ENCODE data around the gene CTIF.

CTIF gene

GRCh38 chr18:48566589-48566988 lies 27.8 kb downstream of the CTIF start:
- Histone ChIP-seq H3K4me1 (ENCODE audit: control insufficient read depth, insufficient read depth, low read length) (peaks cover 14% of the 10 kb centered on the region; the same call in 1 of the 2 replicates), H3K36me3 (ENCODE audit: control insufficient read depth, insufficient read depth, low read length) (no peaks in the 10 kb centered on the region), H3K27me3 (ENCODE audit: control insufficient read depth, insufficient read depth, low read length) (no peaks in the 10 kb centered on the region), H3K27ac (ENCODE audit: low read depth, low read length) (no peak overlapping the region), H3K4me3 (ENCODE audit: low read depth, low read length) (no peak overlapping the region), H3K9ac (ENCODE audit: low read depth, low read length) (no peak overlapping the region), H3K9me3 (ENCODE audit: control insufficient read depth, insufficient read depth, low read length) (no peaks in the 10 kb centered on the region)

- Histone ChIP-seq H3K27ac (ENCODE audit: low read depth, low read length) (no peak overlapping the region), H3K27me3 (ENCODE audit: control insufficient read depth, insufficient read depth, low read length) (no peaks in the 10 kb centered on the region), H3K4me3 (ENCODE audit: low read depth, low read length) (no peak overlapping the region), H3K9me3 (ENCODE audit: control insufficient read depth, insufficient read depth, low read length) (no peaks in the 10 kb centered on the region), H3K4me1 (ENCODE audit: control insufficient read depth, insufficient read depth, low read length) (peaks cover 11% of the 10 kb centered on the region; the same call in 1 of the 2 replicates), H3K36me3 (ENCODE audit: control insufficient read depth, insufficient read depth, low read length) (no peaks in the 10 kb centered on the region), H3K9ac (ENCODE audit: low read depth, low read length) (no peak overlapping the region)
These were observed 28.6 kb downstream of the CTIF start for GRCh38 chr18:48567388-48567787.

GRCh38 chr18:48569139-48569914 lies 30.5 kb downstream of the CTIF start:
- Histone ChIP-seq H3K27ac (ENCODE audit: low read depth, low read length) (no peak overlapping the region), H3K9me3 (ENCODE audit: control insufficient read depth, insufficient read depth, low read length) (no peaks in the 10 kb centered on the region), H3K27me3 (ENCODE audit: control insufficient read depth, insufficient read depth, low read length) (no peaks in the 10 kb centered on the region), H3K4me3 (ENCODE audit: low read depth, low read length) (no peak overlapping the region), H3K36me3 (ENCODE audit: control insufficient read depth, insufficient read depth, low read length) (no peaks in the 10 kb centered on the region), H3K4me1 (ENCODE audit: control insufficient read depth, insufficient read depth, low read length) (peaks cover 6% of the 10 kb centered on the region; the same call in 1 of the 2 replicates), H3K9ac (ENCODE audit: low read depth, low read length) (no peak overlapping the region)

GRCh38 chr18:48569915-48570264 lies 31.1 kb downstream of the CTIF start:
- Histone ChIP-seq H3K36me3 (ENCODE audit: control insufficient read depth, insufficient read depth, low read length) (no peaks in the 10 kb centered on the region), H3K9ac (ENCODE audit: low read depth, low read length) (no peak overlapping the region), H3K27me3 (ENCODE audit: control insufficient read depth, insufficient read depth, low read length) (no peaks in the 10 kb centered on the region), H3K4me1 (ENCODE audit: control insufficient read depth, insufficient read depth, low read length) (peaks cover 6% of the 10 kb centered on the region; the same call in 1 of the 2 replicates), H3K4me3 (ENCODE audit: low read depth, low read length) (no peak overlapping the region), H3K27ac (ENCODE audit: low read depth, low read length) (no peak overlapping the region), H3K9me3 (ENCODE audit: control insufficient read depth, insufficient read depth, low read length) (no peaks in the 10 kb centered on the region)

GRCh38 chr18:48570313-48570712 lies 31.5 kb downstream of the CTIF start:
- Histone ChIP-seq H3K27me3 (ENCODE audit: control insufficient read depth, insufficient read depth, low read length) (no peaks in the 10 kb centered on the region), H3K9me3 (ENCODE audit: control insufficient read depth, insufficient read depth, low read length) (no peaks in the 10 kb centered on the region), H3K4me1 (ENCODE audit: control insufficient read depth, insufficient read depth, low read length) (peaks cover 6% of the 10 kb centered on the region; the same call in 1 of the 2 replicates), H3K36me3 (ENCODE audit: control insufficient read depth, insufficient read depth, low read length) (no peaks in the 10 kb centered on the region), H3K27ac (ENCODE audit: low read depth, low read length) (no peak overlapping the region), H3K4me3 (ENCODE audit: low read depth, low read length) (no peak overlapping the region), H3K9ac (ENCODE audit: low read depth, low read length) (no peak overlapping the region)

- Histone ChIP-seq H3K27ac (ENCODE audit: low read depth, low read length) (no peak overlapping the region), H3K9me3 (ENCODE audit: control insufficient read depth, insufficient read depth, low read length) (no peaks in the 10 kb centered on the region), H3K4me1 (ENCODE audit: control insufficient read depth, insufficient read depth, low read length) (peaks cover 11% of the 10 kb centered on the region; the same call in 1 of the 2 replicates), H3K36me3 (ENCODE audit: control insufficient read depth, insufficient read depth, low read length) (no peaks in the 10 kb centered on the region), H3K27me3 (ENCODE audit: control insufficient read depth, insufficient read depth, low read length) (no peaks in the 10 kb centered on the region), H3K9ac (ENCODE audit: low read depth, low read length) (no peak overlapping the region), H3K4me3 (ENCODE audit: low read depth, low read length) (no peak overlapping the region)
These were observed 33.0 kb downstream of the CTIF start for GRCh38 chr18:48571639-48572384.

GRCh38 chr18:48572402-48573126 lies 33.7 kb downstream of the CTIF start:
- no peak overlapping the region for H3K4me3 ChIP-seq (ENCODE audit: low read depth, low read length)
- H3K9me3 ChIP-seq (ENCODE audit: control insufficient read depth, insufficient read depth, low read length) = no peaks in the 10 kb centered on the region
- H3K27ac ChIP-seq (ENCODE audit: low read depth, low read length) = no peak overlapping the region
- H3K36me3 ChIP-seq (ENCODE audit: control insufficient read depth, insufficient read depth, low read length) = no peaks in the 10 kb centered on the region
- H3K27me3 ChIP-seq (ENCODE audit: control insufficient read depth, insufficient read depth, low read length) = no peaks in the 10 kb centered on the region
- no peak overlapping the region for H3K9ac ChIP-seq (ENCODE audit: low read depth, low read length)
- H3K4me1 ChIP-seq (ENCODE audit: control insufficient read depth, insufficient read depth, low read length) = peaks cover 11% of the 10 kb centered on the region; the same call in 1 of the 2 replicates

GRCh38 chr18:48573632-48574283 lies 34.9 kb downstream of the CTIF start:
- Histone ChIP-seq H3K9ac (ENCODE audit: low read depth, low read length) (no peak overlapping the region), H3K4me3 (ENCODE audit: low read depth, low read length) (no peak overlapping the region), H3K27me3 (ENCODE audit: control insufficient read depth, insufficient read depth, low read length) (no peaks in the 10 kb centered on the region), H3K4me1 (ENCODE audit: control insufficient read depth, insufficient read depth, low read length) (peaks cover 11% of the 10 kb centered on the region; the same call in 1 of the 2 replicates), H3K36me3 (ENCODE audit: control insufficient read depth, insufficient read depth, low read length) (no peaks in the 10 kb centered on the region), H3K27ac (ENCODE audit: low read depth, low read length) (no peak overlapping the region), H3K9me3 (ENCODE audit: control insufficient read depth, insufficient read depth, low read length) (no peaks in the 10 kb centered on the region)

- H3K9ac ChIP-seq (ENCODE audit: low read depth, low read length) = no peak overlapping the region
- H3K9me3 ChIP-seq (ENCODE audit: control insufficient read depth, insufficient read depth, low read length) = no peaks in the 10 kb centered on the region
- no peak overlapping the region for H3K4me3 ChIP-seq (ENCODE audit: low read depth, low read length)
- no peaks in the 10 kb centered on the region for H3K36me3 ChIP-seq (ENCODE audit: control insufficient read depth, insufficient read depth, low read length)
- H3K27ac ChIP-seq (ENCODE audit: low read depth, low read length) = no peak overlapping the region
- peaks cover 11% of the 10 kb centered on the region; the same call in 1 of the 2 replicates for H3K4me1 ChIP-seq (ENCODE audit: control insufficient read depth, insufficient read depth, low read length)
- H3K27me3 ChIP-seq (ENCODE audit: control insufficient read depth, insufficient read depth, low read length) = no peaks in the 10 kb centered on the region
These were observed 36.0 kb downstream of the CTIF start for GRCh38 chr18:48574667-48575300.

- H3K27ac ChIP-seq (ENCODE audit: low read depth, low read length) = no peak overlapping the region
- H3K36me3 ChIP-seq (ENCODE audit: control insufficient read depth, insufficient read depth, low read length) = no peaks in the 10 kb centered on the region
- no peak overlapping the region for H3K4me3 ChIP-seq (ENCODE audit: low read depth, low read length)
These were observed 36.4 kb downstream of the CTIF start for GRCh38 chr18:48575301-48575657.

More at GRCh38 chr18:48575301-48575657, 36.4 kb downstream of the CTIF start:
- Histone ChIP-seq H3K4me1 (ENCODE audit: control insufficient read depth, insufficient read depth, low read length) (peaks cover 7% of the 10 kb centered on the region), H3K27me3 (ENCODE audit: control insufficient read depth, insufficient read depth, low read length) (no peaks in the 10 kb centered on the region), H3K9ac (ENCODE audit: low read depth, low read length) (no peak overlapping the region), H3K9me3 (ENCODE audit: control insufficient read depth, insufficient read depth, low read length) (no peaks in the 10 kb centered on the region)
